ENCODE measurements around the gene C1orf35. TPM values are rescaled to one million over a fixed set of nuclear protein-coding genes. Genes with fewer than 3 reads are reported as not detected.

Gene C1orf35
- total RNA-seq, 6 experiments from 2014 or later, result 10.4 to 17.2 (median 12.5) TPM

DNA sequence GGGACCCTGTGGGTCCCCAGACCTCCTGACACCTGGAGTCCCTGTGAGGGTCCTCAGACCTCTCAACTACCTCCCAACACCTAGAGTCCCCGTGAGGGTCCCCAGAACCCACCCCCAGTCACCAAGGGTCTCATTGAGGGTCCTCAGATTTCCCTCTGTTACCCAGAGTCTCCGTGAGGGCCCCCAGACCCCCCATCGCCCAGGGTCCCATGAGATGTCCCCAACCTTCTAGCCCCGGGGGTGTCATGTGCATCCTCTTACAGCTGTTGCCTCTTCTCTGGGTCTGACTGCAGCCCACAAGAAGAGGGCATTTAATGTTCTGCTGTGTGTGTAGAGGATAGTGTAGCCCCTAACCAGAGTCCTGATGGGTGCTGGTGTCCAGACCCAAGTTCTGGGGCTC is 44.6 kb upstream of the C1orf35 start:
- TF ChIP-seq, protein P1, sequence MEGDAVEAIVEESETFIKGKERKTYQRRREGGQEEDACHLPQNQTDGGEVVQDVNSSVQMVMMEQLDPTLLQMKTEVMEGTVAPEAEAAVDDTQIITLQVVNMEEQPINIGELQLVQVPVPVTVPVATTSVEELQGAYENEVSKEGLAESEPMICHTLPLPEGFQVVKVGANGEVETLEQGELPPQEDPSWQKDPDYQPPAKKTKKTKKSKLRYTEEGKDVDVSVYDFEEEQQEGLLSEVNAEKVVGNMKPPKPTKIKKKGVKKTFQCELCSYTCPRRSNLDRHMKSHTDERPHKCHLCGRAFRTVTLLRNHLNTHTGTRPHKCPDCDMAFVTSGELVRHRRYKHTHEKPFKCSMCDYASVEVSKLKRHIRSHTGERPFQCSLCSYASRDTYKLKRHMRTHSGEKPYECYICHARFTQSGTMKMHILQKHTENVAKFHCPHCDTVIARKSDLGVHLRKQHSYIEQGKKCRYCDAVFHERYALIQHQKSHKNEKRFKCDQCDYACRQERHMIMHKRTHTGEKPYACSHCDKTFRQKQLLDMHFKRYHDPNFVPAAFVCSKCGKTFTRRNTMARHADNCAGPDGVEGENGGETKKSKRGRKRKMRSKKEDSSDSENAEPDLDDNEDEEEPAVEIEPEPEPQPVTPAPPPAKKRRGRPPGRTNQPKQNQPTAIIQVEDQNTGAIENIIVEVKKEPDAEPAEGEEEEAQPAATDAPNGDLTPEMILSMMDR (IDR thresholded peaks at IDR 0.05), result no peak
- H3K4me3 Mint-ChIP-seq, result no peak overlapping the region
- H3K9me3 Mint-ChIP-seq, result no peaks in the 10 kb centered on the region
- no peaks in the 10 kb centered on the region for H3K36me3 Mint-ChIP-seq (ENCODE audit: low read depth)
- no peaks in the 10 kb centered on the region; the same call in none of the 2 replicates for H3K27me3 Mint-ChIP-seq (ENCODE audit: insufficient read depth)
- peaks cover 21% of the 10 kb centered on the region for H3K4me1 Mint-ChIP-seq (ENCODE audit: low read depth)
- no peak for DNase-seq
- no peak overlapping the region for H3K27ac Mint-ChIP-seq

DNA sequence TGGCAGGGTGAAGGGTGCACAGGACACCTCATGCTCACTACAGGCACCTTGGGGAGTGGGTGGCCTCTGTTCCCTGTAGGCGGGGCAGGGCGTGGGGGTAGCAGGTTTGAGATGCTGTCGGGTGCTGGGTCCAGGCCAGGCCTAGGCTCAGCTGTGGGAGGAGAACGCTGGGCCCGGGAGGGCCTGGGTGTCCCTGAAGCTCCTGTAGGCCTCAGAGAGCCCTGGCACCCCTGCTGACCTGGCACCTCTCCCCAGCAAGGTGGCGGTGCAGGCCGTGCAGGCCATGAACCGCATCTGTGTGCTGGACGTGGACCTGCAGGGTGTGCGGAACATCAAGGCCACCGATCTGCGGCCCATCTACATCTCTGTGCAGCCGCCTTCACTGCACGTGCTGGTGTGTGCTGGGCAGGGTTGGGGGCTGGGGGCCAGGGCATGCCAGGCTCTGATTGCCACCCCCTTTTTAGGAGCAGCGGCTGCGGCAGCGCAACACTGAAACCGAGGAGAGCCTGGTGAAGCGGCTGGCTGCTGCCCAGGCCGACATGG is 44.1 kb upstream of the C1orf35 start:
- H3K9me3 Mint-ChIP-seq, result no peaks in the 10 kb centered on the region
- H3K4me1 Mint-ChIP-seq (ENCODE audit: low read depth), result peaks cover 23% of the 10 kb centered on the region
- H3K36me3 Mint-ChIP-seq (ENCODE audit: low read depth), result no peaks in the 10 kb centered on the region
- H3K4me3 Mint-ChIP-seq, result no peak overlapping the region
- no peak overlapping the region for H3K27ac Mint-ChIP-seq
- TF ChIP-seq, protein P1 (IDR thresholded peaks at IDR 0.05), result no peak
- no peak for DNase-seq
- H3K27me3 Mint-ChIP-seq (ENCODE audit: insufficient read depth), result no peaks in the 10 kb centered on the region; the same call in none of the 2 replicates

DNA sequence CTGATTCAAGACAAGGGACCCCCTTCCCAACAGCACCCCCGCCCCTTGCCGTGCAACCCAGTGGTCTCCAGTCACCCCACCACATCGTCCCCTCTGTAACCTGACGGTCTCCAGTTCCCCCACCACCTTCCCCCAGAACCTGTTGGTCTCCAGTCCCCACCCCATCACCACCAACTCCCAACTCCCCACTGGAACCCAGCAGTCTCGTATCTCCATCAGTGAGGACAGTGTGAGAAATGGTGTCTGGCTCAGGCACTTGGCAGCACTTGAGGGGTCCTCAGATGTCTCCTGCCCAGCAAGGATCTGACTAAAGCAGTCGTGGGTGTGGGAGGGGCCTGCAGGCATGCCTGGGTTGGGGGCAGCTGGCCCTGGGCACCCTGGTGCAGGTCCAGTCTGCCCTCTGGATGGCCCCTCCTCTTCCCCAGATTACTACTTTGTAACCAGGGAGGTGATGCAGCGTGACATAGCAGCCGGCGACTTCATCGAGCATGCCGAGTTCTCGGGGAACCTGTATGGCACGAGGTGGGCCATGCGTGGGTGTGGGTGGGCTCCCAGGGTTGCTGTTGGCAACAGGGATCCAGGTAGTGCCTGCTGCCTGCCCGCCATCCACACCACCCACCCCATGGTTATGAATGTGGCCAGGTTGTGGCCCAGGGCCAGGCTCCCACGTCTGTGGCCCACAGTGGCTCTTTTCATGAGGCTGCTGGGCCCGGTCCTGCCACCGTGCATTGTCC is 43.5 kb upstream of the C1orf35 start:
- H3K9me3 Mint-ChIP-seq, result no peaks in the 10 kb centered on the region

DNA sequence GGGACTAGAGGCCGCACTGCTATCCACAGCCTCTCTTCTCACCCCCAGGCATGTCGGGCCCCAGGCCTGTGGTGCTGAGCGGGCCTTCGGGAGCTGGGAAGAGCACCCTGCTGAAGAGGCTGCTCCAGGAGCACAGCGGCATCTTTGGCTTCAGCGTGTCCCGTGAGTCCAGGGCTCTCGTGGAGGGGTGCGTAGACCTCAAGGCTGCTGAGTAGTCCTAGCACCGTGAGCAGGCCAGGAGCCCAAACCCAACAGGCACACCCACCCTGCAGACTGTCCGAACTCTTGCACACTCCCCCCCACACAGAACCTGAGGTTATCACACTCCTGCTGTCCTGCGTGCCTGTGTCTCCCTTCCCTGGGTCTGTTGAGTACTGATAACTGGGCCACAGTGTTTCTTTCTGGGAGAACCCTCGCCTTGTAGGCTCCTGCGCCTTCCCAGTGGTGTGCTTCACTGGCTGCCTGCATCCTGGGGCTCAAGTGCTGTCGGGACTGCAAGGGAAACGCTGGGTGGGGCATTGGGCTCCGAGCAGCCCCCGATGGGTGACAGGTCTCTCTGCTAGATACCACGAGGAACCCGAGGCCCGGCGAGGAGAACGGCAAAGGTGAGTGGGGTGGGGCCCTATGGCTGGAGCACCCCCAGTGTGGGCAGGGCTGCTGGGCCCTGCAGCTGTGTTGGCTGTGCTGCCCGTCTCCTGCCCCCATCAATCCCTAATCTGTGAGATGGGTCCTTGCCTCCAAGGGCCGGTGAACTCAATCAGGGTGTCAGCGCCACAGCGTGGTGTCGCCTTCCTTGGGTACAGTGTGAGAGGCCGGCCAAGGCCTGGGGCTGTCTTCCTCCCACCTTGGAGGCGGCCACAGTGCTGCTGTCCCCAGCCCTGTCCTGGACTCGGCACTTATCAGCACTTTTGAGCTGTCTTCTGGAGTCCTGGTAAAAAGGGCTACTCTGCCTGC is 42.6 kb upstream of the C1orf35 start:
- no peak overlapping the region for H3K4me3 Mint-ChIP-seq
- H3K27ac Mint-ChIP-seq, result no peak overlapping the region
- H3K36me3 Mint-ChIP-seq (ENCODE audit: low read depth), result peaks cover 5% of the 10 kb centered on the region; the same call in 1 of the 2 replicates
- H3K9me3 Mint-ChIP-seq, result no peaks in the 10 kb centered on the region
- H3K4me1 Mint-ChIP-seq (ENCODE audit: low read depth), result peaks cover 15% of the 10 kb centered on the region
- peaks cover 2% of the 10 kb centered on the region for H3K27me3 Mint-ChIP-seq (ENCODE audit: insufficient read depth)
- no peak for DNase-seq
- TF ChIP-seq, protein P1 (IDR thresholded peaks at IDR 0.05), result no peak

More for the DNA sequence above, 43.5 kb upstream of the C1orf35 start:
- Mint-ChIP-seq H3K27ac (no peak overlapping the region), H3K4me3 (no peak overlapping the region), H3K4me1 (ENCODE audit: low read depth) (peaks cover 23% of the 10 kb centered on the region), H3K27me3 (ENCODE audit: insufficient read depth) (no peaks in the 10 kb centered on the region; the same call in none of the 2 replicates), H3K36me3 (ENCODE audit: low read depth) (no peaks in the 10 kb centered on the region)
- no peak for DNase-seq
- TF ChIP-seq, protein P1 (IDR thresholded peaks at IDR 0.05), result no peak

DNA sequence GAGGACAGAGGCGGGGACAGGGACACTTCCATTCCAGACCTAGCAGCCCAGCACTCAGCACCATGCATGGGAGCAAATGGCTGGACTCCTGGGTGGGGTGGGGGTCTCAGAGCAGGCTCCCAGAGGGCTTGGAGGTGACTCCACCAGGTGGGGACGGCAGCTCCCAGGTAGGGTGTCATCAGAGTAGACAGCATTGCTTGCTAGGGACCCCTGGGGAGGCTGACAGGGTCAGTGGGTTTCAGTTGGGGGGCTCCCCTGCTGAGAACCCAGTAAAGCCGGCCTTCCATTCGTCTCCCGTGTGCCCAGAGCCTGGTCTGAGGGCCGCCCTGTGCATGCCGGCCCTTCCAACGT is 41.8 kb upstream of the C1orf35 start:
- DNase-seq, result no peak
- TF ChIP-seq, protein P1 (IDR thresholded peaks at IDR 0.05), result no peak
- peaks cover 15% of the 10 kb centered on the region for H3K4me1 Mint-ChIP-seq (ENCODE audit: low read depth)
- peaks cover 5% of the 10 kb centered on the region; the same call in 1 of the 2 replicates for H3K36me3 Mint-ChIP-seq (ENCODE audit: low read depth)
- H3K27me3 Mint-ChIP-seq (ENCODE audit: insufficient read depth), result peaks cover 2% of the 10 kb centered on the region
- no peaks in the 10 kb centered on the region for H3K9me3 Mint-ChIP-seq
- no peak overlapping the region for H3K4me3 Mint-ChIP-seq
- H3K27ac Mint-ChIP-seq, result no peak overlapping the region

All from HFFc6 (cell line).